Activated T-cell treated with anti-CD3 and anti-CD28 coated beads, Interleukin-2, amount 50 U/mL, for 4 hours (primary cell): ENCODE data around the gene DOCK2. TPM values are rescaled to one million over a fixed set of nuclear protein-coding genes. Genes with fewer than 3 reads are reported as not detected.

ENCODE experiments used
- ATAC-seq, 2 donors: fragments of 200-7000 bp; cut with Tn5 transposase; one replicate each; pipeline ENCODE4 v1.10.0; 2021
- DNase-seq: peaks from one replicate; pipeline ENCODE4 v3.0.0-alpha.2; 2020
- H3K27me3 Mint-ChIP-seq: one replicate; pipeline ENCODE4 v1.8.0; 2021; ENCODE audit warnings: low read depth, mixed read lengths
- H3K36me3 Mint-ChIP-seq: one replicate; pipeline ENCODE4 v1.8.0; 2022; ENCODE audit warnings: mixed read lengths; ENCODE audit not compliant: insufficient read depth
- H3K4me1 Mint-ChIP-seq: one replicate; pipeline ENCODE4 v1.8.0; 2021; ENCODE audit warnings: low read depth, mixed read lengths
- H3K4me3 Mint-ChIP-seq: one replicate; pipeline ENCODE4 v1.8.0; 2021; ENCODE audit warnings: mild to moderate bottlenecking, moderate library complexity, mixed read lengths
- H3K9me3 Mint-ChIP-seq: one replicate; pipeline ENCODE4 v1.8.0; 2021; ENCODE audit warnings: mixed read lengths
- total RNA-seq, 3 donors: library from RNA; stranded (reverse); gene quantifications; one replicate each; pipeline ENCODE4 v1.2.1, GENCODE V29; 2021

The DOCK2 gene
- total RNA-seq, 3 donors from 2014 or later: 128 to 134 (median 132) TPM

DNA sequence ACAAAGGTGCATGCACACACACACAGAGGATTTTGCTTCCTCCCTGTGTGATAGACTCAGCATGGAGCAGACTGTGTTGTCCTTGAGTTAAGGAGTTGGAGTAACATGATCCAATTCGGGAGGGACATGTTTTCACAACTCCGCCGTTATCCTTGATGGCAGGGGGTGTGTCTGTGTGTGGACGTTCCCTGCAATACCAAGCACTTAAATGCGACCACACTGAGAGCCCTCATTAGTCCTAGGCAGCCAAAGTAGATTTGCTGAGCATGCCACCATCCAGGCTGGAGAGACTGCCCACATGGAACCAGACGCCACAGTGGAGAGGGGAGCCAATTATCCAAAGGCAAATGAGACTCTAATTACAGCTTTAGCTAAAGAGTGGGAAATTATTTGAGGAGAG is 140.1 kb downstream of the DOCK2 start:
- ATAC-seq: no peak
- peaks cover 4% of the 10 kb centered on the region for H3K4me1 Mint-ChIP-seq
- H3K27me3 Mint-ChIP-seq: no peaks in the 10 kb centered on the region
- H3K9me3 Mint-ChIP-seq: no peaks in the 10 kb centered on the region
- H3K4me3 Mint-ChIP-seq: no peak overlapping the region
- H3K36me3 Mint-ChIP-seq: peaks cover 37% of the 10 kb centered on the region
- no peak for DNase-seq

DNA sequence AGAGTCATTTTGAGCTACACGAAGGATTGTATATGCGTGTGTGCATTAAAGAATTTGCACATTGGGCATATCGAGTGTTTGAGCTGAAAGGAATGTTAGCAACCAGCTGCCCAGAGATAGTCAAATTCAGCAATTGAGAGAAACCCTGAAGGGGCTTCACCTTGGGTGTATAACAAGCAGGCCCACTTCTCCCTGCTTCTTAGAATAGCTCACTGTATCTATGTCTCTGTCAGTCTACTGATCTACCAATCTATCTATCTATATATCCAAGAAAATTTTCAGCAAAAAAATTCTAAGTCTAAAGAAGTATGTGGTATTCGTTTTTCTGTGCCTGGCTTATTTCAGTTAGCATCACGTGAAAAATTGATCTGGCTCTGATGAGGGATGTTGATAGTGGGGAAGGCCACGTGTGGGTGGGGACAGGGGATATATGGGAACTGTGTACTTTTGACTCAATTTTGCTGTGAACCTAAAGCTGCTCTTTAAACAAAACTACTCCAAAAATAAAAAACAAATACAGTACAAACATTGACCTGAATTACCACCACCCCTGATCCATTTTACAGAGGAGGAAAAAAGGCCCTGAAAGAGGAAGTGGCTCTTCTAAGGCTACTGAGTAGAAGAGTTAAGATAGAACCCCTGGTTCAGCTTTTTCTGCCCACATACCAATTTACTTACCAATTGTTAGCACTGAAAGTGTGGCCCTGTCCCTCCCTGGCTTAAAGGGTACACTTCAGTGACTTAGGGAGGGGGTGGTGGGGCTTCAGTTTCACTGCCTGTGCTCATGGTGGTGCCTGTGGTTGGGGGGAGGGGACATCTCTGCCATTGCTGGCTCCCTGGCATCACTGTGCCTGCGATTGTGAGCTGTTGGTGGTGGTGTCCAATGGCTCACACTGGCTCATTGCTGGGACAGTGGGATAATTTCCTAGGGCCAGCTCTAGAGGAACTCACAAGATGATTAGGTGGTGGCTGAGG is 141.8 kb downstream of the DOCK2 start:
- DNase-seq: no peak
- H3K4me3 Mint-ChIP-seq: no peak overlapping the region

GRCh38 chr5:169781420-169782345 is 144.6 kb downstream of the DOCK2 start:
- peaks cover 4% of the 10 kb centered on the region for H3K4me1 Mint-ChIP-seq
- H3K4me3 Mint-ChIP-seq: no peak overlapping the region
- no peaks in the 10 kb centered on the region for H3K27me3 Mint-ChIP-seq
- no peaks in the 10 kb centered on the region for H3K9me3 Mint-ChIP-seq
- peaks cover 36% of the 10 kb centered on the region for H3K36me3 Mint-ChIP-seq
- DNase-seq: no peak
- no peak for ATAC-seq

More for the DNA sequence above, 141.8 kb downstream of the DOCK2 start:
- ATAC-seq: no peak
- no peaks in the 10 kb centered on the region for H3K9me3 Mint-ChIP-seq
- peaks cover 34% of the 10 kb centered on the region for H3K36me3 Mint-ChIP-seq
- peaks cover 4% of the 10 kb centered on the region for H3K4me1 Mint-ChIP-seq
- H3K27me3 Mint-ChIP-seq: no peaks in the 10 kb centered on the region

DNA sequence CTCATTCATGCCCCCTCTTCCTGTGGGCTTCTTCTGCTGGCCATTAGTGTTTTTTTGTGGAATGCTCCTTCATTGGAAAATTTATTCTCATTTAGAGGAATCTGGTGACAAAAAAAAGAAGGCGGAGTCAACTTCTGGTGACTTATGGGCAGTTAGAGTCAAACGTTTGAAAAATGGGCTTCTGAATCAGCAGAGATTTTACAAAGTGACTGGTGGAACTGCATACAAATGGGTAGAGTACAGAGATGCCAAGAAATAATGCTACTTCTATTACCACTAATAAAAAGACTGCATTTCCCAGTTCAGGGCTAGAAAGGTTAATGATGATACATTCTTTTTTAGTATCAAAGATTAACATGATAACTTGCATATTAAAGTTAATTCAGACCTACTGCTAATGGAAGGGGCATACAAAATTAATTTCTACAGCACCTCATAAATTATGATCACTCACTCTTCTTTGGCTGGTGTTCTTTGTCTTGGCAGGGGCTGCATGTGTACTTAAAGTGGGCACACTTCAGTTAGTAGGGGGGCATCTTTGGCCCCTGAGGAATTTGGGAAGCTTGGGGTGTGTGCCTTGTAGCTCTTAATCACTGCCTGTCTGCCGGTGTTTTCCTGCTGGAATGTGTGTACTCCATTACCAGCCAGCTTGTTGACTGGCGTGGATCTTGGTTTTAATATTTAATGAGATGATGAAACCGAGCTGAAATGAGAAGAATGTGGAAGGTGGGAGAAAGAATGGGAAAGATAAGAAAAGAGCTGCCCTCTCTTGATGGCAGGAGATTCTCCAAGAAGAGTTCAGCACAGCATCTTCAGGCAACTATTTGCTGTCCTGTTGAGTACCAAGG is 148.9 kb downstream of the DOCK2 start:
- DNase-seq (no peak), ATAC-seq (no peak)
- H3K4me1 Mint-ChIP-seq: no peaks in the 10 kb centered on the region
- no peaks in the 10 kb centered on the region for H3K9me3 Mint-ChIP-seq
- H3K4me3 Mint-ChIP-seq: no peak overlapping the region
- peaks cover 43% of the 10 kb centered on the region for H3K36me3 Mint-ChIP-seq
- no peaks in the 10 kb centered on the region for H3K27me3 Mint-ChIP-seq

DNA sequence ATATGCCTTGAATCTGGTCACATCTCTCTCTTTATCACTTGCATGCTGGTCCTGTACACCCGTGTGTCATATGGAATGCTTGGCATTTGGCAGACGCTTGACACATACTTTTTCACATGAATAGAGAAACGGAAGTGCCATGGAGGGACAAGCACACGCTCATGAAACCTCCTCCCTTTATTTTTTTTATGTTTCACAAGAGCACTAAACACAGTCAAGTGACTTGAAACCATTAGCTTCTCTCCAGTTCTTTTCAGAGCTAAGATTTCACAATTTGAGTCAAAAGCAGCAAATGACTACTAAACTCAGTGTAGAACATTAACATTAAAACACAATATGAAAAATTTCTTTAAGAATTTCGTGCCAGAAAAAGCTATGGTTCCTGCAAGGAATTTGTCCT is 151.1 kb downstream of the DOCK2 start:
- H3K36me3 Mint-ChIP-seq: peaks cover 44% of the 10 kb centered on the region
- no peak overlapping the region for H3K4me3 Mint-ChIP-seq
- H3K9me3 Mint-ChIP-seq: no peaks in the 10 kb centered on the region
- no peaks in the 10 kb centered on the region for H3K27me3 Mint-ChIP-seq
- no peak for DNase-seq
- no peak for ATAC-seq
- no peaks in the 10 kb centered on the region for H3K4me1 Mint-ChIP-seq

GRCh38 chr5:169789417-169789940 is 152.4 kb downstream of the DOCK2 start:
- no peak for ATAC-seq
- H3K4me1 Mint-ChIP-seq: no peaks in the 10 kb centered on the region
- H3K36me3 Mint-ChIP-seq: peaks cover 45% of the 10 kb centered on the region
- H3K9me3 Mint-ChIP-seq: no peaks in the 10 kb centered on the region
- DNase-seq: no peak
- no peaks in the 10 kb centered on the region for H3K27me3 Mint-ChIP-seq
- no peak overlapping the region for H3K4me3 Mint-ChIP-seq

DNA sequence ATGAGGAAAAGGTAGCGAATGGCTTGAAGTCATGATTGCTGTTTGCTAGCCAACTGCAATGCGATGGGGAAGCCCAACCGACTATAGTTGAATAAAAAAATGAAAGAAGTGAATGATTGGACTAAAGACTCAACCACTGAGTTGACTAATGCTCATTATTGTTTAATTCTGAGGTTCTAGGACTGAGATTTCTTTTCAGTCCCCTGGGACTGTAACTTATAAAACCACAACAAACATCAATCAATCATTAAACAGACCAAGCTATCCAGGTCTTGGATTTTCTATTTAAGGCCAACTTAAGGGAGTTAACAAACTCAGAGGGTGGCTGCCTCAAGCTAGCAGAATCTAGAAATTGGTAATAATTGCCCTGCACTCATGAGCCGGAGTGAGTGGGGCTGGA is 154.2 kb downstream of the DOCK2 start:
- Mint-ChIP-seq H3K4me1 (peaks cover 8% of the 10 kb centered on the region), H3K4me3 (no peak overlapping the region), H3K36me3 (peaks cover 46% of the 10 kb centered on the region), H3K9me3 (no peaks in the 10 kb centered on the region), H3K27me3 (no peaks in the 10 kb centered on the region)
- ATAC-seq (no peak), DNase-seq (no peak)

DNA sequence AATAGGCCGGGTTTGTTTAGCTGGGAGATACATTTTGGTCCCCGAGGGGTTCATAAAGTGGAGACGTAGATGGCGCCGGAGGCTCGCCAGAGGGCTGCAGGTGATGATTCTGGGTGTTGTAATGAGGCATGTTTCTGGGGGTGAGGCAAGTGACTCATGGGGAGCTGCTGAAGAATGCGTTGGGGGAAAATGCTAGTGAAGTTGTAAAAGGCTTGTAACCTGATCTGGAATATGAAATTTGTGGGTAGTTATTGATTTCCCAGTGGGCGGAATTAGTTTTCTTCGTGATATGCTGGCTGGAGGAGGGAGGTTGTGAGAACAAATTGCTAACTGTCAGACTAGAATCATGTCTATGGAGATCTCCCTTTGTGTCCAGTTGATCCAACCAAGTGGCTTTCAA is 158.3 kb downstream of the DOCK2 start:
- H3K27me3 Mint-ChIP-seq: no peaks in the 10 kb centered on the region
- no peaks in the 10 kb centered on the region for H3K9me3 Mint-ChIP-seq
- no peak for DNase-seq
- H3K4me1 Mint-ChIP-seq: peaks cover 18% of the 10 kb centered on the region
- no peak for ATAC-seq
- H3K4me3 Mint-ChIP-seq: no peak overlapping the region
- H3K36me3 Mint-ChIP-seq: peaks cover 54% of the 10 kb centered on the region

DNA sequence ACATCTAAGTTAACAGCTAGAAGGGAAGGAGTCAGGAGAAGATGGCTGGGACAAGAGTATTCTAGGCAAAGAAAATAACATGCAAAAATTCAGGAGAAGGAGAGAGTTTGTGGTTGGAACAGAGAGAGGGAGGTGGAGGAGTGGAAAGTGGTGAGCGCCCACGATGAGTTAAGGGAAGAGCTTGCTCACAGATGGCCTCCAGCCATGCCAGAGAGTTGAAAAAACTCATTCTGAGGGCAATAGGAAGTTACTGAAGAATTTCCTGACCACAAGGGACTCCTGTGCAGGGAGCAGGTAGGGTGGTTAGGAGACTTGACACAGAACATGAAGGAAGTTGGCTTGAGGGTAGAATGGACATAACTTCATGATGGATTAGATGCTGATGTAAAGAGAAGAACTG is 159.7 kb downstream of the DOCK2 start:
- DNase-seq (no peak), ATAC-seq (no peak)
- H3K36me3 Mint-ChIP-seq: peaks cover 59% of the 10 kb centered on the region
- H3K27me3 Mint-ChIP-seq: no peaks in the 10 kb centered on the region
- H3K9me3 Mint-ChIP-seq: no peaks in the 10 kb centered on the region
- H3K4me3 Mint-ChIP-seq: no peak overlapping the region
- H3K4me1 Mint-ChIP-seq: peaks cover 24% of the 10 kb centered on the region

DNA sequence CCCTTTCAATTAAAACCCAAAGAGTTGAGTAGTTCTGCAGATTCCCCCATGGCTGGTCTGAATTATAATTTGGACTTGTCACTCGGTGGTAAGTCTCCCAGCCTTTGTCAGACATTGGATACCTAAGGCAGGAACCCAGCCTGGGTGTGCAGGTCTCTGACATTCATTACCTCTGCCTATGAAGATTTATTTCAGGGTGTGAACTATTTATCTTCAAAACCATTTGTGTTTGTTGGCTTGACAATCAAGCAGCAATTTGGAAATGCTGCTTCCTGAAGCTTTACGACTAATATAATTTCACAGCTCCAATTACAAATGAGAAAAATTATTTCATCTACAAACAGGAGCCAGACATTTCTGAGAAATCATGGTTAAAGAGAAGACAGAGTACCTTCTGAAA is 160.5 kb downstream of the DOCK2 start:
- ATAC-seq (no peak), DNase-seq (no peak)
- Mint-ChIP-seq H3K4me3 (no peak overlapping the region), H3K27me3 (no peaks in the 10 kb centered on the region), H3K9me3 (no peaks in the 10 kb centered on the region), H3K4me1 (peaks cover 24% of the 10 kb centered on the region), H3K36me3 (peaks cover 58% of the 10 kb centered on the region)

- no peaks in the 10 kb centered on the region for H3K27me3 Mint-ChIP-seq
- peaks cover 58% of the 10 kb centered on the region for H3K36me3 Mint-ChIP-seq
- peaks cover 29% of the 10 kb centered on the region for H3K4me1 Mint-ChIP-seq
- ATAC-seq: no peak
- no peak overlapping the region for H3K4me3 Mint-ChIP-seq
- H3K9me3 Mint-ChIP-seq: no peaks in the 10 kb centered on the region
- DNase-seq: no peak
Observed at GRCh38 chr5:169798438-169798837, 161.4 kb downstream of the DOCK2 start.

DNA sequence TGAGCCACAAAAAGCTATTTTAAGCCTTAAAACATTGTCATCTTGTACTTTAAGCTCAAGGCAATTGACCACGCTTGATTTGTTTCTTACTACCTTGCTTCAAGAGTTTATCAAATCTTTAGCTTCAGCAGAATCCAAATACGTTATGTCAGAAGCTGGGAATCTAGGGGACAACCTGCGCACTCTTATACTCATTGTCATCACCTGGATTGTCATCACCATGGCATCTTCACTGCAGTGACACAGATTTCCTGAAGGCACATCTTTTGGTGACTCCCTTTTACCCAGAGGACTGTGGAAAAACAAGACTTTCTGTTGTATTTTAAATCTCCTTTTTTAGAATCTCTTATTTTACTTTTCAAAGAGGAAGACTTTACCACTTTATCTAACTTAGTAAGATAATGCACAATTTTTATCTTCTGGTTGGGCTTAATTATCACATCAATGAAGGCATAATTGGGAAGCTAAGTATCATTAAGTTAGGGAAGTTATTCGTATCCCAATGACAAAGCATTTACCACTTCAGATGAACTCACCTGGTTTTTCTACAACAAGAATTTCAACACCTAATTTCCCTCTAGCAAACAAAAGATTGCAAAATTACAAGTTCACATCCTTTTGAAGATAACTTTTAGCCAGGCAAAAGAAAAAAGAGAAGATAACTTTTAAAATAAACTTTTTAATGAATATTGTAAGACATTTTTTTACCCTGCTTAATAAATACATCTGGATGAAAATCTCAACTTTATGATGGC is 162.0 kb downstream of the DOCK2 start:
- Mint-ChIP-seq H3K36me3 (peaks cover 58% of the 10 kb centered on the region), H3K4me1 (peaks cover 33% of the 10 kb centered on the region), H3K4me3 (no peak overlapping the region), H3K27me3 (no peaks in the 10 kb centered on the region), H3K9me3 (no peaks in the 10 kb centered on the region)
- ATAC-seq (no peak), DNase-seq (no peak)

- Mint-ChIP-seq H3K27me3 (no peaks in the 10 kb centered on the region), H3K36me3 (peaks cover 58% of the 10 kb centered on the region), H3K4me3 (no peak overlapping the region), H3K4me1 (peaks cover 44% of the 10 kb centered on the region), H3K9me3 (no peaks in the 10 kb centered on the region)
- ATAC-seq: peak; percentile 16 to 23
- DNase-seq: no peak
Observed at GRCh38 chr5:169801324-169801777, 164.3 kb downstream of the DOCK2 start.
